CD4-positive, alpha-beta T cell (primary cell): ENCODE results near the gene SCN7A. TPM values are rescaled to one million over a fixed set of nuclear protein-coding genes. Genes with fewer than 3 reads are reported as not detected.

Experiments used
- ATAC-seq: fragments of 200-7000 bp; cut with Tn5 transposase; one replicate; pipeline ENCODE4 v1.10.0; 2022; ENCODE audit warnings: mild to moderate bottlenecking; ENCODE audit not compliant: poor library complexity
- CTCF ChIA-PET: fragments of 350-600 bp; sonication (Branson Sonifier 250); formaldehyde crosslinking; loops from one replicate; lab custom pipeline; 2021; ENCODE audit warnings: antibody characterized with exemption, inconsistent platforms; lab: Charles Lee
- POLR2A ChIA-PET: fragments of 350-600 bp; sonication (Branson Sonifier 250); formaldehyde crosslinking; loops from one replicate; lab custom pipeline; 2021; ENCODE audit warnings: antibody characterized with exemption, inconsistent platforms; lab: Charles Lee
- DNase-seq, 14 experiments: peaks; one replicate each; pipeline ENCODE4 v3.0.0-alpha.2; 2013 to 2020; ENCODE audit warnings: mixed read lengths in 2 of 14
- H3K27ac ChIP-seq, 2 donors: one replicate each; pipeline versions ENCODE4 v1.5.1 to v1.7.0; 2013; ENCODE audit warnings: low read length in 2 of 2, low read depth in 1 of 2, mild to moderate bottlenecking in 1 of 2
- H3K27me3 ChIP-seq, 2 experiments: 1 replicate in 1 of 2; 2 replicates in 1 of 2; pipeline versions ENCODE4 v1.6.1 to v1.7.0; 2013; ENCODE audit warnings: low read length in 2 of 2, control low read depth in 1 of 2, mild to moderate bottlenecking in 1 of 2, moderate library complexity in 1 of 2; ENCODE audit not compliant: insufficient read depth in 2 of 2, control insufficient read depth in 1 of 2
- H3K36me3 ChIP-seq: one replicate; pipeline ENCODE4 v1.6.1; 2013; ENCODE audit warnings: low read length, control low read depth; ENCODE audit not compliant: insufficient read depth
- H3K4me1 ChIP-seq: one replicate; pipeline ENCODE4 v1.6.1; 2013; ENCODE audit warnings: low read length, control low read depth; ENCODE audit not compliant: insufficient read depth
- H3K4me3 ChIP-seq: one replicate; pipeline ENCODE4 v1.5.1; 2013; ENCODE audit warnings: mild to moderate bottlenecking, low read length, moderate library complexity
- H3K9me3 ChIP-seq, 2 experiments: 1 replicate in 1 of 2; 2 replicates in 1 of 2; pipeline versions ENCODE4 v1.6.1 to v1.7.0; 2013; ENCODE audit warnings: low read length in 2 of 2, mild to moderate bottlenecking in 2 of 2, control low read depth in 1 of 2, moderate library complexity in 1 of 2; ENCODE audit not compliant: control insufficient read depth in 1 of 2, insufficient read depth in 1 of 2
- H3K27ac Mint-ChIP-seq: one replicate; pipeline ENCODE4 v1.8.0; 2020; ENCODE audit warnings: mixed read lengths
- H3K27me3 Mint-ChIP-seq: one replicate; pipeline ENCODE4 v1.8.0; 2021; ENCODE audit warnings: mixed read lengths
- H3K36me3 Mint-ChIP-seq: one replicate; pipeline ENCODE4 v1.8.0; 2021; ENCODE audit warnings: low read depth, mixed read lengths
- H3K4me1 Mint-ChIP-seq: one replicate; pipeline ENCODE4 v1.8.0; 2021; ENCODE audit warnings: low read depth, mixed read lengths
- H3K4me3 Mint-ChIP-seq: one replicate; pipeline ENCODE4 v1.8.0; 2020; ENCODE audit warnings: mild to moderate bottlenecking, mixed read lengths
- H3K9me3 Mint-ChIP-seq: one replicate; pipeline ENCODE4 v1.8.0; 2020; ENCODE audit warnings: mixed read lengths
- intact Hi-C, 2 experiments: fragments of 100-400 bp; cut with DNase I in 1 of 2; cut with micrococcal nuclease in 1 of 2; formaldehyde crosslinking; loops; one replicate each; pipeline versions ENCODE4 v1.15.1 to v1.9.0; 2023 to 2025; cut with DNase I, micrococcal nuclease
- polyA plus RNA-seq, 2 donors: library from polyadenylated mRNA; unstranded; fragments of 120-200 nt; gene quantifications; one replicate each; pipeline ENCODE4 v1.2.1, GENCODE V29; 2013
- total RNA-seq, 174 experiments: library from RNA in 2 of 174; stranded (reverse) in 2 of 174; gene quantifications; one replicate each; pipeline ENCODE4 v1.2.3 and lab custom pipeline; 2021 to 2026
- TF ChIP-seq, protein P1 (sequence below): fragments of 200-600 bp; IDR thresholded peaks from one replicate; pipeline ENCODE4 v1.8.0; 2022; ENCODE audit warnings: antibody characterized with exemption, mild to moderate bottlenecking

The SCN7A gene
- total RNA-seq (not detected), total RNA-seq (lab: John Stamatoyannopoulos, UW) (0 to 0.14 (median 0) reads per million in 172 experiments)
- not detected for polyA plus RNA-seq (2013, experiment 1 of 2)
- polyA plus RNA-seq (2013, experiment 2 of 2): 1.1 TPM

DNA sequence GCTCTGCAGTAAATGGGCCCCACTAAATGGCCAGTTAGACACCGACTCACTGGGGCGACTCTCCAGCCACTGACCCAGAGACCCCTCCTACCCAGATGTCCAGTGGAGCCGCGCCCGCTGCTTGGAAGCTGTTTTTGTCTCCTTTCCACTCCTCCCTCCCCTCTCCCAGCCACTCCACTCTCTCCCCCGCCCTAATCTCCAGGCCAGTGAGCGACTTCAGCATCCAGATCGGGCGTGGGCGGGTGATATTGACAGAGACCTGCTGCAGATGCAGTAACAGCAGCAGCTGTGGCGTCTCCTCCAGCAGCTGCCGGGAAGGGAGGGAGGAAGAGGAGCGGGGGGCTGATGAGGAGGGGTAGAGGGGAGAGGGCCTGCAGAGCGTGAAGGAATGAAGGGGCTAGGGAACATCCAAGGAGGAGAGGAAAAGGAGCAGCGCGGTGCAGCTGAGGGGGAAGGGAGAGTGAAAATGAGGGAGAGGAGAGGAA, at the start of gene SCN7A:
Gene SCN7A (minus strand): TSS at position 110 of the 485 bp plus-strand sequence. CDS start 16,553 bp downstream, outside the sequence.
- Mint-ChIP-seq H3K9me3 (no peaks in the 10 kb centered on the region), H3K4me3 (no peak within 1 kb of the TSS), H3K27me3 (no peaks in the 10 kb centered on the region), H3K4me1 (no peaks in the 10 kb centered on the region), H3K27ac (no peak within 1 kb of the TSS), H3K36me3 (no peaks in the 10 kb centered on the region)
- ATAC-seq: no peak
- Histone ChIP-seq H3K4me3 (no peak within 1 kb of the TSS), H3K36me3 (no peaks in the 10 kb centered on the region), H3K4me1 (no peaks in the 10 kb centered on the region), H3K27ac (no peak within 1 kb of the TSS), H3K9me3 (peaks cover 0 to 9% of the 10 kb centered on the region in 2 experiments), H3K27me3 (no peaks in the 10 kb centered on the region)
- CTCF ChIA-PET: no interaction called here
- intact Hi-C loops: no loop called here
- POLR2A ChIA-PET: no interaction called here
- TF ChIP-seq, protein P1, sequence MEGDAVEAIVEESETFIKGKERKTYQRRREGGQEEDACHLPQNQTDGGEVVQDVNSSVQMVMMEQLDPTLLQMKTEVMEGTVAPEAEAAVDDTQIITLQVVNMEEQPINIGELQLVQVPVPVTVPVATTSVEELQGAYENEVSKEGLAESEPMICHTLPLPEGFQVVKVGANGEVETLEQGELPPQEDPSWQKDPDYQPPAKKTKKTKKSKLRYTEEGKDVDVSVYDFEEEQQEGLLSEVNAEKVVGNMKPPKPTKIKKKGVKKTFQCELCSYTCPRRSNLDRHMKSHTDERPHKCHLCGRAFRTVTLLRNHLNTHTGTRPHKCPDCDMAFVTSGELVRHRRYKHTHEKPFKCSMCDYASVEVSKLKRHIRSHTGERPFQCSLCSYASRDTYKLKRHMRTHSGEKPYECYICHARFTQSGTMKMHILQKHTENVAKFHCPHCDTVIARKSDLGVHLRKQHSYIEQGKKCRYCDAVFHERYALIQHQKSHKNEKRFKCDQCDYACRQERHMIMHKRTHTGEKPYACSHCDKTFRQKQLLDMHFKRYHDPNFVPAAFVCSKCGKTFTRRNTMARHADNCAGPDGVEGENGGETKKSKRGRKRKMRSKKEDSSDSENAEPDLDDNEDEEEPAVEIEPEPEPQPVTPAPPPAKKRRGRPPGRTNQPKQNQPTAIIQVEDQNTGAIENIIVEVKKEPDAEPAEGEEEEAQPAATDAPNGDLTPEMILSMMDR: no peak
- peak in 1 of 14 experiments; percentile 3 for DNase-seq

DNA sequence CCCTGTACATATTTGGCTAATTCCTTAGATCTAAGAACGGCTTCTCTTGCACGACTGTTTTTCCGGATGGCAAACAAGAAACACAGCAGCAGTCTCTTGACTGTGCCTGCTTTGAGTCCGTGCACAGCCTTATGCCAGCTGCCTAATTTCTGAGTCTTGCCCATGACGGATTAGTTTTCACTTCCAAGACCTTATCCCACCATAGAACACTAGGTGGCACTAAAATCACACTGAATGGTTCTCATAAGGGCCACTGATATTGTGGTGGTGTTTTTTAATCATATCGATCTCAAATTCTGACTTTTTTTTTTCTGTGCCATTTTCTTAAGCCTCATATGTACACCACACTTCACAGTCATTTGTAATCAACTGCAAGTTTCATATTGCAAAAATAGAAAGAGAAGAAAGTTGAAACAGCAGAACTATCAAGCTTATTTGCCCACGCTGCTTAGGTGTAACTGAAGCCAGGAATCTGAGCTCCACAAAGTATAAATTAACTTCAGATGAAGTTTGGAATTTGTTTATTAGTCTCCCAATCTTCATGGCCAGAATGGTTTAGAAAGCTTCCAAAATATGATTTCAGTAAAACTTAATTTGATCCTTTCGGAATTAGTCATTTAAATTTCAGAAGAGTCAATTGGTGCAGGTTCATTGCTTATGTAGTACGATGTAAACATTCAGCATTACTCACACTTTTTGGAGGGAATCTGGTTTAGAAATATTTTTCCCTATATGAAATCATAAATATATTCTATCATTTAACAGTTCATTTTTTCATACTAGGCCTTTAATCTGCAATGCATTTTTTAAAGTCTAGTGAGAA, 45.5 kb upstream of the SCN7A start:
- Mint-ChIP-seq H3K27me3 (peaks cover 4% of the 10 kb centered on the region), H3K27ac (no peak overlapping the region), H3K9me3 (no peaks in the 10 kb centered on the region), H3K4me1 (no peaks in the 10 kb centered on the region), H3K4me3 (no peak overlapping the region), H3K36me3 (no peaks in the 10 kb centered on the region)
- Histone ChIP-seq H3K27ac (no peak overlapping the region), H3K36me3 (no peaks in the 10 kb centered on the region), H3K9me3 (no peaks in the 10 kb centered on the region), H3K4me1 (peaks cover 3% of the 10 kb centered on the region), H3K4me3 (no peak overlapping the region), H3K27me3 (no peaks in the 10 kb centered on the region)
- intact Hi-C loops: loop anchor here (1.0 to 10.0 kb wide), 5 partner anchors 358 to 1795 kb away; no protein-coding TSS in a partner anchor
- CTCF ChIA-PET: interaction anchor here (1.2 kb wide), 1 partner anchor 9 kb away, joined by 3 read pairs; no protein-coding TSS in a partner anchor
- DNase-seq (peak in 5 of 14 experiments; percentile 1 to 60 (median 35)), ATAC-seq (peak; percentile 74)
- TF ChIP-seq, protein P1: peak; percentile 86
- POLR2A ChIA-PET: no interaction called here

DNA sequence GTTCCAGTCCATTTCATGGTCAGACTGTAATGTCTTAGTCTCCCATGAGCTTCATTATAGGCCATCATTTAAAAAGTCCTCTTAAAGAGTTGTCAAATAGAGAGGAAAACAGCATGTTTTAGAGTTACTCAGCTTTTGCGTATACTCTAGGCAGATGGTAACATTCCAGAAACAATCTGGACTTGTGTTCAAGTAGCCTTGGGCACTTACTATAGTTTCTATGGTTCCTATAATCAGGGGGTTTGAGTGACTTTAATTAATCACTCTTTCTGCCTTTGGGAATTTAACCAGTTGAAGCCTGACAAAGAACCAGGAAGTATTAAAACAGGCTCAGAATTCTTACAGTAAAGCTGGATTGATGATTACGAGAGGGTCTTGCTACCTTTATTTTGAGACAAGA, 42.1 kb upstream of the SCN7A start:
- peaks cover 4% of the 10 kb centered on the region for H3K27me3 Mint-ChIP-seq
- Histone ChIP-seq H3K4me1 (peaks cover 3% of the 10 kb centered on the region), H3K9me3 (no peaks in the 10 kb centered on the region), H3K27me3 (no peaks in the 10 kb centered on the region), H3K27ac (no peak overlapping the region), H3K36me3 (no peaks in the 10 kb centered on the region), H3K4me3 (no peak overlapping the region)
- no peak for DNase-seq
- ChIA-PET CTCF (no interaction called here), POLR2A (no interaction called here)
- TF ChIP-seq, protein P1: no peak
- H3K4me3 Mint-ChIP-seq: no peak overlapping the region
- no peak overlapping the region for H3K27ac Mint-ChIP-seq
- H3K4me1 Mint-ChIP-seq: no peaks in the 10 kb centered on the region
- no peaks in the 10 kb centered on the region for H3K9me3 Mint-ChIP-seq
- intact Hi-C loops: loop anchor here (5.0 to 10.0 kb wide), 2 partner anchors 361 to 1799 kb away; no protein-coding TSS in a partner anchor
- no peak for ATAC-seq
- H3K36me3 Mint-ChIP-seq: no peaks in the 10 kb centered on the region
